ENCODE results near the gene FUZ. TPM values are rescaled to one million over a fixed set of nuclear protein-coding genes. Genes with fewer than 3 reads are reported as not detected.

The FUZ gene
- total and polyA plus RNA-seq, 2 experiments from 2014 or later, result 19.5 to 20.4 TPM

GRCh38 chr19:49775742-49776370 is 37.2 kb downstream of the FUZ start:
- Histone ChIP-seq H3K4me1 (ENCODE audit: insufficient read depth) (no peaks in the 10 kb centered on the region), H4K20me1 (ENCODE audit: insufficient read depth, poor library complexity, severe bottlenecking) (peaks cover 3% of the 10 kb centered on the region), H3K4me3 (no peak overlapping the region), H3K9me2 (replicated peaks; ENCODE audit: insufficient read depth) (no peaks in the 10 kb centered on the region), H3K79me2 (peaks cover 62% of the 10 kb centered on the region), H2AFZ (no peak overlapping the region), H3K4me2 (no peak overlapping the region), H3K27ac (no peak overlapping the region), H3K36me3 (replicated peaks; ENCODE audit: insufficient read depth, low read depth) (no peaks in the 10 kb centered on the region), H3K9me3 (ENCODE audit: low read depth) (no peaks in the 10 kb centered on the region), H3K27me3 (no peaks in the 10 kb centered on the region)
- 93% methylated on average over 11 of the region's 20 CpGs for WGBS (ENCODE audit: low lambda C conversion rate, missing lambda C conversion rate)
- TF ChIP-seq EZH2phosphoT487 (IDR thresholded peaks at IDR 0.05; ENCODE audit: low read depth, severe bottlenecking, unreplicated experiment), result no peak
- DNase-seq (ENCODE audit: low spot score), result no peak

GRCh38 chr19:49774969-49775368 is 38.1 kb downstream of the FUZ start:
- Histone ChIP-seq H3K79me2 (peaks cover 71% of the 10 kb centered on the region), H4K20me1 (ENCODE audit: insufficient read depth, poor library complexity, severe bottlenecking) (peaks cover 3% of the 10 kb centered on the region)

GRCh38 chr19:49773663-49774350 is 39.3 kb downstream of the FUZ start:
- Histone ChIP-seq H3K4me1 (ENCODE audit: insufficient read depth) (no peaks in the 10 kb centered on the region), H3K36me3 (replicated peaks; ENCODE audit: insufficient read depth, low read depth) (no peaks in the 10 kb centered on the region), H2AFZ (no peak overlapping the region), H3K9me3 (ENCODE audit: low read depth) (no peaks in the 10 kb centered on the region), H3K27ac (no peak overlapping the region), H3K27me3 (no peaks in the 10 kb centered on the region), H3K79me2 (peaks cover 77% of the 10 kb centered on the region), H3K4me2 (no peak overlapping the region), H3K9me2 (replicated peaks; ENCODE audit: insufficient read depth) (no peaks in the 10 kb centered on the region), H4K20me1 (ENCODE audit: insufficient read depth, poor library complexity, severe bottlenecking) (peaks cover 3% of the 10 kb centered on the region), H3K4me3 (no peak overlapping the region)
- no peak for TF ChIP-seq EZH2 (IDR thresholded peaks at IDR 0.05; ENCODE audit: borderline replicate concordance)
- TF ChIP-seq EZH2phosphoT487 (IDR thresholded peaks at IDR 0.05; ENCODE audit: low read depth, severe bottlenecking, unreplicated experiment), result no peak
- no peak for TF ChIP-seq CTCF (IDR thresholded peaks at IDR 0.05; ENCODE audit: poor library complexity)
- DNase-seq (ENCODE audit: low spot score), result no peak
- WGBS (ENCODE audit: low lambda C conversion rate, missing lambda C conversion rate), result 94% methylated on average over 8 of the region's 8 CpGs

More at GRCh38 chr19:49774969-49775368, 38.1 kb downstream of the FUZ start:
- Histone ChIP-seq H3K4me3 (no peak overlapping the region), H3K36me3 (replicated peaks; ENCODE audit: insufficient read depth, low read depth) (no peaks in the 10 kb centered on the region), H3K9me3 (ENCODE audit: low read depth) (no peaks in the 10 kb centered on the region), H2AFZ (no peak overlapping the region), H3K4me2 (no peak overlapping the region), H3K4me1 (ENCODE audit: insufficient read depth) (no peaks in the 10 kb centered on the region), H3K27me3 (no peaks in the 10 kb centered on the region), H3K9me2 (replicated peaks; ENCODE audit: insufficient read depth) (no peaks in the 10 kb centered on the region), H3K27ac (no peak overlapping the region)
- DNase-seq (ENCODE audit: low spot score), result no peak
- TF ChIP-seq EZH2 (IDR thresholded peaks at IDR 0.05; ENCODE audit: borderline replicate concordance) (no peak), CTCF (IDR thresholded peaks at IDR 0.05; ENCODE audit: poor library complexity) (no peak), EZH2phosphoT487 (IDR thresholded peaks at IDR 0.05; ENCODE audit: low read depth, severe bottlenecking, unreplicated experiment) (no peak)
- 97% methylated on average over 8 of the region's 8 CpGs for WGBS (ENCODE audit: low lambda C conversion rate, missing lambda C conversion rate)

GRCh38 chr19:49772850-49773432 is 40.2 kb downstream of the FUZ start:
- H2AFZ ChIP-seq, result no peak overlapping the region
- no peak overlapping the region for H3K4me3 ChIP-seq
- DNase-seq (ENCODE audit: low spot score), result no peak
- no peaks in the 10 kb centered on the region for H3K9me2 ChIP-seq (replicated peaks; ENCODE audit: insufficient read depth)
- 78% methylated on average over 9 of the region's 10 CpGs for WGBS (ENCODE audit: low lambda C conversion rate, missing lambda C conversion rate)
- H3K27me3 ChIP-seq, result no peaks in the 10 kb centered on the region
- no peak overlapping the region for H3K4me2 ChIP-seq
- TF ChIP-seq EZH2 (IDR thresholded peaks at IDR 0.05; ENCODE audit: borderline replicate concordance) (no peak), EZH2phosphoT487 (IDR thresholded peaks at IDR 0.05; ENCODE audit: low read depth, severe bottlenecking, unreplicated experiment) (no peak), CTCF (IDR thresholded peaks at IDR 0.05; ENCODE audit: poor library complexity) (no peak)
- peaks cover 80% of the 10 kb centered on the region for H3K79me2 ChIP-seq
- H3K4me1 ChIP-seq (ENCODE audit: insufficient read depth), result peaks cover 5% of the 10 kb centered on the region
- peaks cover 3% of the 10 kb centered on the region for H4K20me1 ChIP-seq (ENCODE audit: insufficient read depth, poor library complexity, severe bottlenecking)
- no peaks in the 10 kb centered on the region for H3K36me3 ChIP-seq (replicated peaks; ENCODE audit: insufficient read depth, low read depth)
- H3K9me3 ChIP-seq (ENCODE audit: low read depth), result no peaks in the 10 kb centered on the region
- no peak overlapping the region for H3K27ac ChIP-seq
